Stimulated activated CD4-positive, alpha-beta T cell treated with anti-CD3 and anti-CD28 coated beads, TNF-alpha, amount 100 ng/mL, for 1 hour (primary cell): ENCODE results near the gene TDRD5.

Source experiments
- DNase-seq, 3 donors: peaks; one replicate each; pipeline ENCODE4 v3.0.0-alpha.2; 2020; ENCODE audit warnings: low read depth in 3 of 3, low spot score in 1 of 3

Gene TDRD5, protein sequence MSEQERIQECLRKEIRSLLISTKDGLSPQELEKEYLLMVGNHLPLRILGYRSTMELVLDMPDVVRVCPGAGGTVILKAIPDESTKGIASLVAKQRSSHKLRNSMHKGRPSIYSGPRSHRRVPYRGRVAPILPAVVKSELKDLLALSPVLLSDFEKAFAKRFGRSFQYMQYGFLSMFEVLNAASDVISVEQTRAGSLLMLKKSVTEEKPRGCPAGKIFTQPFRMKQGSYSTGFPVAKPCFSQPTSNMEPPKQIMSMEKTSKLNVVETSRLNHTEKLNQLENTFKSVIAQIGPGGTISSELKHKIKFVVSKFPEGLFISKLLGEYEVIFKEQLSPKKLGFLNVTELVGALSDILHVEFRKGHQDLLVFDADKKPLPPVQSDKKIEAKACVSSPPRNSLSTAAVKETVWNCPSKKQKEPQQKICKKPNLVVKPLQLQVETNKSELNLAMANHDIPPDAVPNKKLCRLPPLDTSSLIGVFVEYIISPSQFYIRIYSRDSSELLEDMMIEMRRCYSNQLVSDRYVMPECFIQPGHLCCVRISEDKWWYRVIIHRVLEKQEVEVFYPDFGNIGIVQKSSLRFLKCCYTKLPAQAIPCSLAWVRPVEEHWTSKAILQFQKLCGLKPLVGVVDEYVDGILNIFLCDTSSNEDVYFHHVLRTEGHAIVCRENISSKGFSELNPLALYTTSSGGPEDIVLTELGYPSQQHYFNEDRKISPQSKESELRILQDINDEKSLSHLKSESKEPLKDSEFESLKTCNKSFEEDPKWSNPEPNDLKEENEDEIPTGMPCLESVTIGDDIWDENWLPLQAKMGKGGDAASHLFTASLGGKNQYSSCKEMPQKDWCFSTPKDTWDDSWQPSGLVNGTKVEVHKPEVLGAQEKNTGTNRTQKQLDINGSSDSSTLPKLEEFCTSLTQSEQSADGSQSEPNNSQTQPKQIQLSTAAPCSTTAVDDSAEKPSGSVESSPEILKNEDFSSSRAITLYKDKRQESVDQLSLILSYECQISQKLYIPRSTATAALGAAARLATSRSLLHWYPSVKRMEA

GRCh38 chr1:179591592-179592580 is at the start of gene TDRD5:
TSS of gene TDRD5 (plus strand) at chr1:179591832. CDS start at chr1:179592616, 784 bp downstream.
- DNase-seq = no peak

- DNase-seq = no peak
These were observed 46.3 kb upstream of the TDRD5 start for GRCh38 chr1:179545321-179545720.

GRCh38 chr1:179547021-179547535 is 44.6 kb upstream of the TDRD5 start:
- DNase-seq = no peak

DNA sequence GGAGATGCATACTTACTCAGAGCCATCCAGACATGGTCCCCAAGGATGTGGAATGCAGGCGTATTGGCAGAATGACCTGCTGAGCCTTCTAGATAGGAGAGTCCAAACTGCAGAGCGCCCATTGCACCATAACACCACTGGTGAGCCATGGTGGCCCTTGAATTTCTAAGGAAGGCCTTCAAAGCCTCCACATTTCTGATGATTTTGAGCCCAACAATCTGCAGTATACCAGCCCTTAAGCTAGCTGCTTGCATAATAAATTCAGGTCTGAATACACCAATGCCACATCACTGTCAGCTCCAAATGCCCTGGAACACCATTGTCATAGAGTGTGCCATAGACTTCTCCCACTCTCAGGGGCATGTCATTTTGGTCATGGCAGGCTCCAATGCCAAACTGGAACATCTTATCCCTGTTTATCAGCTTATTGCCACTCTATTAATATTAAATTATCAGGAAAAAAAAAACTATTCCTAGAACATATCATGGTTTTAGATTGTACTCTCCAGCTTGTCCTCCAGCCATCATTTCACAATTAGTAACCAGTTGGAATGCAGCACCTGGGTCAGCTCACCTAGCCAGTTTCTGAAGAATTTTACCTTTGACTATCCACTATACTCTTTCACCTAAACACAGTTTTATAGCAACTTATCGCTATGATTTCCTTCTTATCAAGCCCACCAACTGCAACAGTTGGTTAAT is 42.8 kb upstream of the TDRD5 start:
- no peak for DNase-seq

- DNase-seq = no peak
These were observed 42.3 kb upstream of the TDRD5 start for GRCh38 chr1:179549368-179549700.

- DNase-seq = no peak
These were observed 40.6 kb upstream of the TDRD5 start for GRCh38 chr1:179550746-179551682.

DNA sequence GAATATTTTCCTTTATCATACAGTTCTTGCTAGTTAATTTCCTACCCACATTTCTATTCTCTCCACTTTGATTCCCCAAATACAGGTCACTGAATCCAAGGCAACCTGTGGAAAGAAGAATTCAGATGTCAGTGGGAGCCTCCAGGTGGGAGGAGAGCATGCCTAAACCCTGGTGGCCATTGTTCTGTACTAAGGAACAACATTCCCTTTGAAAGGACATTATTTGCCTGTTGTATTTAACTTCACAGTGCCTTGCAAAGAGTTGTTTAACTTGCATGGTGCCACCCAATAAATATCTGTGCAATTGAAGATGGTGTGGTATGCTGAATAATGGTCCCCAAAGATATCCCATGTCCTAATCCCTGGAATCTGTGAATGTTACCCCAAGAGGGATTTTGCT is 37.2 kb upstream of the TDRD5 start:
- no peak for DNase-seq

- DNase-seq = no peak
These were observed 33.6 kb upstream of the TDRD5 start for GRCh38 chr1:179558078-179558477.

DNA sequence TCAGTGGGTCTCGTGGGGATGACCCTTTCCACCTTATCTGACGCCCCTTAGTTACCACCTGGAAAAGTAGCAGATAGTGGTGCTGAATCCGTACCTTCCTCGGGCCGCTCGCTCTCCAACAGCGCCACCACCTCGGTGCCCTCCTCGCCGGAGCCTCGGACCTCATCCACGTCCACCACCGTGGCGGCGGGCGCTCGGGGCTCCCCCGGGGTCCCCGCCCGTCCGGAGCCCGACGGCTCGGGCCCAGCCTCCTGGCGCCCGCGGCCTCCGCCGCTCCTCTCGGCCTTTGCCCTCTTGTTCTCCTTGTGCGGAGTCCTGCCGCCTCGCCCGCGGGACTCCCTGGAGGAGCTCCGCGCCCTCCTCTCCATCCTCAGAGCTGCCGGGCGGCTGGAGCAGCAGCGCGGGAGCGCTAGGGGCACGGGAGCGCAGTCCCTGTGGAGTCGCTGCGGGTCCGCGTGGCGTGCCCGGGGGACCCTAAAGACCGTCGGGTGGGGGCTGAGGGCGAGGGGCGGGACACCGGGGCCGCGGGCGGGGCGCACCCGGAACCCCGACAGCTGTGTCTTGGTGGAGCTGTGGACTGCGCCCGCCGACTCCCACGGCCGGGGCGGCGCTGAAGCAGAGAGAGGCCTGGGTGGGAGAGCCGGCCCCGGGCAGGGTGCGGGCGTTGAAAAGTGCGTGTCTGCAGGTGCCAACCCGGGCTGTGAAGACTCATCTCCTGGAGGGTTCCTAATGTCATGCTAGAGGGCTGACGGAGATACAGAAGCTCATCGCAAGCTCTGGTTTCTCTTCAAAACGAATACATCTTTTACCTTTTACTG is 15.9 kb upstream of the TDRD5 start, which contains the start of gene NPHS2:
Gene NPHS2, minus strand, starts transcription at position 452 of the 818 bp plus-strand sequence. Its CDS starts 84 bp downstream, at position 368.
- DNase-seq = no peak

DNA sequence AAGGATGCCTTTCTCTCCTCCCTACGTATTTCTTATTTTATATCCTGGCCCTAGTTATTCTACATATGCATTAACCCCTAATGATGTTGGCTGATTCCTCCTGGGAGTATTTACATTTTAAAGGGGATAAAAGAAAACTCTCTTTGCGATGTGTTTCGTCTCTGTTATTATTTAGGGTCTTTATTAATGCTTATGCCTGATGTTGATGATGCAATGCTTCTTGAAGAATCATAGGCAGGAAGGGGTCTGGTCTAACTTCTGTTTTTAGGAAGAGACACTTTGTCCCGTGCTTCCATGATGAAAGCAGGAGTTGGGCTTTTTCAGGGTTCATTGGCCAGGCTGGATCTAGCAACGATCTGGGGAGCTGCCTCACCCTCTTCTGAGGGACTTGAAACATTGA is 15.1 kb upstream of the TDRD5 start:
- DNase-seq = no peak

DNA sequence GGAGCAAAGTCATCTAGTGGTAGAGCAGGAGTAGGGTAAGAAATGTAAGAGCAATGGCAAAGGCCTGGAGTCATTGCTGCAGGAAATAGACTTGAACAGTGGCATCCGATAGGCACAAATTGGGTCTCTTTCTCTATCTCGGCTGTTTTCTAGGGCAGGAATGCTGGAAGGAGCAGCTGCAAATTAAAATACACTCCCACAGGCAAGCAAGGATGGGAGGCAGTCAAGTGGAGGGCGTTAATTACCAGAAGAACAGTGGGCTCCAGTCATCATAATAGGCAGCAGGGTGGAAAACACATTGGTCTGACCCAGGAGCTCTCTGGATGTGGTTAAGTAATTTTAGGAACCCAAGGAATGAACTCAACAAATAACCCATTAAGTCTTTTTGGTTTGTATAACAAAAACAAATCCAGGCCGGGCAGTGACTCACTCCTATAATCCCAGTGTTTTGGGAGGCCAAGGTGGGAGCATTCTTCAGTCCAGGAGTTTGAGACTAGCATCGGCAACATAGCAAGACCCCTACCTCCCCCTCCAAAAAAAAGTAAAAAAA is 7.8 kb upstream of the TDRD5 start:
- no peak for DNase-seq

GRCh38 chr1:179586107-179586823 is 5.4 kb upstream of the TDRD5 start:
- DNase-seq = no peak

DNA sequence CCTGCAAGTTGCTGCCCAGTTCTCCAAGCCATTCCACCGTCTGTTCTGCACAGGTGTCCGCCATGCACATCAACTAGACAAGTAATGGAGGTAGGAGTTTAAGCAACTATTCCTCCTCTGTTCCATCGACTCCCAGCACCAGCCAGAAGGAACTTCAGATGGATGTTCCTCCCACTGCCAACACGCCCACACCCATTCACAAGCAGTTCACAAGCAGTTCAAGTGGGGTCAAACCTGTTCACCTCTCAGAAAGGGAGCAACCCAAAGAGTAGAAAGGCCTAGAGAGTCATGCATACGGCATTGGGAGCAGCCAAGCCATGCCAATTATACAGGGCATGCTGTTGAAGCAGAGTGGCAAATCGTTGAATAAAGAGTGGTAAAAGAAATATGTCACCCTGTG is 4.3 kb upstream of the TDRD5 start:
- no peak for DNase-seq

DNA sequence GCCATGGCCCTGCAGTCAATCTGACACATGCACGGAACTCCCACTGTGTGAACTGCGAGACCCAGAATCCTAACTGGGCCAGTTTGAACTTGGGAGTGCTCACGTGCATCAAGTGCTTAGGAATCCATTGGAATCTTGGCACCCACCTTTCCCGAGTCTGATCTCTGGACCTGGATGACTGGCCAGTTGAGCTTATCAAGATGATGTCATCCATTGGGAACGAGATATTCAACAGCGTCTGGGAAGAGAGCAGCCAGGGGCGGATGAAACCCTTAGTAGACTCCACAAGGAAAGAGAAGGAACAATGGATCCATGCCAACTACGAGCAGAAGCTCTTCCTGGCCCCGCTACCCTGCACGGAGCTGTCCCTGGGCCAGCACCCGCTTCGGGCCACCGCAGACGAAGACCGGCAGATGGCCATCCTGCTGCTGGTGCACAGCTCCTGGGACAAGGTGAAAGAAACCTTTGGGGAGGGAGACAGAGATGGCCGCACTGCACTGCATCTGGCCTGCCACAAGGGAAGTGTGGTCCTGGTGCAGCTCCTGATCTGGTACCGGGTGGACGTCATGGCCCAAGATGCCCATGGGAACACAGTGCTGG is 3.1 kb upstream of the TDRD5 start:
- DNase-seq = no peak

DNA sequence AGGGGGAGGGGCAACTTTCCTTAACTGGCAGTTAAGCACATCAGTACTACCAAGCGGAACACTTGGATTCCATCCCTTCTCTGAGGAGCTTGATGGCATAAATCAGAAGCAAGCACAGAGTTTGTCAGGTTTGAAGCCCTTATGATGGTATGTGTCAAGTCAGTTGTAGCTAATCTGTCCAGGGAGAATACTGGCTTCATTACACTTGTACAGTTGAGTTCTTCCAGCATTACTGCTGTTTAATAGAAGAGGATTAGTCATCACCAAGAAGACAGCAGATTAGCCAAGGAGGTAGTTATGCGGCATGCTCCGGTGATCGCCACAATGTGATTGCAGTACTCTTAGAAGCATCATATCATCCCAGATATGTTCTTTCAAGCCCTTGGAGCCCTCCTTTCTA is 2.1 kb upstream of the TDRD5 start:
- no peak for DNase-seq

DNA sequence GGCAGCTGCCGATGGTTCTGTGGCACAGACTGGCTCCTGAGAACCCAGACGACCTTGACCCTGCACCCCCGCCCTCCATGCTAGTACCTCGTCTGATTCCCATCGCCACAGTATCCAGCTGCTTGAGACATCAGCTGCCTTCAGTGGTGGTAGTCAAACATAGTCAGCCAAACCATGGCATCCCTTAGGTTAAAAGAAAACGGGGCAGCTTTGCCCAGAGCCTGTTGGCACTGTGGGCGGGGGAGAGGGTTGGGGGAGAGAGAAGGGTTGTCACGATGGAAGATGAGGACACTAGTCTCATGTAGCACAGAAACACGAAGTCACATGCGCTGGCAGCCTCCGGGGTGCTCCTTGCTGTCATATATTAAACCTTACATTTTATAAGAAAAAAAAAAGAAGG is 961 bp upstream of the TDRD5 start:
- no peak for DNase-seq

DNA sequence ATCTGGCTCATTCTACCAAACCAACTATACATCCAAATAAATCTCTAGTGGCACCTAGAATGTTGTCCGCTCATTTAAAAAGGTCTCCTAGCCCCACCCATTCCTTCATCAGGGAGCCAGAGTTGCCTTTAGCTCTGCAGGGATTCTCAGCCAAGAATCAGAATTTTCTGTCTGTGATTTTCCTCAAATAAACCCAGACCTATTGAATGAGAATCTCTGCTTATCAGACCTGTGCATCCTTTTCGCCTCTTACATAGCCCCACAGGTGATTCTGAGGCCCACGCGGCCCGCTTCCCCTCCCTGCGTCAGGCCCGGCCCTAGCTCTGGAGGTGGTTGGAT is 410 bp upstream of the TDRD5 start:
- DNase-seq = no peak
